Ascending aorta (tissue), 2 donors: ENCODE measurements around the gene FBXL13. TPM values are rescaled to one million over a fixed set of nuclear protein-coding genes. Genes with fewer than 3 reads are reported as not detected.

Experiments used
- DNase-seq, 2 donors: peaks; one replicate each; pipeline ENCODE4 v3.0.0-alpha.2; 2019; ENCODE audit warnings: low spot score in 2 of 2
- H3K27ac ChIP-seq, 2 donors: fragments of 200-600 bp; sonication (generic); one replicate each; pipeline ENCODE4 v1.5.1; 2016 to 2017; ENCODE audit warnings: mild to moderate bottlenecking in 1 of 2
- H3K27me3 ChIP-seq: fragments of 200-600 bp; sonication (generic); one replicate; pipeline ENCODE4 v1.5.1; 2017
- H3K36me3 ChIP-seq, 2 donors: fragments of 200-600 bp; sonication (generic); one replicate each; pipeline ENCODE4 v1.5.1; 2016
- H3K4me1 ChIP-seq, 2 donors: fragments of 200-600 bp; sonication (generic); one replicate each; pipeline ENCODE4 v1.5.1; 2016 to 2017; ENCODE audit warnings: mild to moderate bottlenecking in 1 of 2
- H3K4me3 ChIP-seq, 2 donors: fragments of 200-600 bp; sonication (generic); one replicate each; pipeline ENCODE4 v1.5.1; 2016 to 2017; ENCODE audit warnings: mild to moderate bottlenecking in 1 of 2
- H3K9me3 ChIP-seq, 2 donors: fragments of 200-600 bp; sonication (generic); one replicate each; pipeline ENCODE4 v1.5.1; 2016
- intact Hi-C: fragments of 100-400 bp; cut with DNase I; formaldehyde crosslinking; loops from one replicate; pipeline ENCODE4 v1.15.1; 2023
- total RNA-seq: library from RNA; depleted of rRNA; stranded (reverse); fragments of >200 nt; gene quantifications from one replicate; pipeline ENCODE4 v1.1.0, GENCODE V29; 2016
- TF ChIP-seq, protein P1 (sequence below), 3 experiments: fragments of 200-600 bp in 2 of 3; fragments of 450-650 bp in 1 of 3; sonication (generic) in 2 of 3; IDR thresholded peaks; one replicate each; pipeline ENCODE4 v1.5.1; 2016 to 2019; ENCODE audit warnings: antibody characterized with exemption in 3 of 3, mild to moderate bottlenecking in 1 of 3, moderate library complexity in 1 of 3

The FBXL13 gene
- total RNA-seq, 1 donor from 2014 or later = 0.75 TPM

DNA sequence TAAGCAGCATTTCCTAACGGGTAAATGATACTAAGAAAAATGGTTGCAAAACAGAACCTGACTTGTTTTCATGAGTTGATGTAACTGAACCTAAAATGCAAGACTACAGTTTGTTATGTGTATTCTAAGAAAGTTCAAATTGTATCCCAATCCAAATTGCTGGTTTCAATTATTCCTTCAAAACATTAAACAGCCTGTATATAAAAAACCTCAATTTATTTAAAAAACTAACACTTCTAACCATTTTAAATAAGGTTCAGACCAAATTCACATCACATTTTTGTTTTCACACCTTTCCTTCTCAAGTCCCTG lies 80.9 kb downstream of the FBXL13 start:
- no peak for DNase-seq
- Histone ChIP-seq H3K27me3 (no peaks in the 10 kb centered on the region), H3K4me1 (peaks cover 14 to 41% of the 10 kb centered on the region in 2 donors), H3K27ac (peak overlapping the region; percentile 81 to 92), H3K36me3 (no peaks in the 10 kb centered on the region), H3K9me3 (no peaks in the 10 kb centered on the region), H3K4me3 (no peak overlapping the region)
- TF ChIP-seq, protein P1, sequence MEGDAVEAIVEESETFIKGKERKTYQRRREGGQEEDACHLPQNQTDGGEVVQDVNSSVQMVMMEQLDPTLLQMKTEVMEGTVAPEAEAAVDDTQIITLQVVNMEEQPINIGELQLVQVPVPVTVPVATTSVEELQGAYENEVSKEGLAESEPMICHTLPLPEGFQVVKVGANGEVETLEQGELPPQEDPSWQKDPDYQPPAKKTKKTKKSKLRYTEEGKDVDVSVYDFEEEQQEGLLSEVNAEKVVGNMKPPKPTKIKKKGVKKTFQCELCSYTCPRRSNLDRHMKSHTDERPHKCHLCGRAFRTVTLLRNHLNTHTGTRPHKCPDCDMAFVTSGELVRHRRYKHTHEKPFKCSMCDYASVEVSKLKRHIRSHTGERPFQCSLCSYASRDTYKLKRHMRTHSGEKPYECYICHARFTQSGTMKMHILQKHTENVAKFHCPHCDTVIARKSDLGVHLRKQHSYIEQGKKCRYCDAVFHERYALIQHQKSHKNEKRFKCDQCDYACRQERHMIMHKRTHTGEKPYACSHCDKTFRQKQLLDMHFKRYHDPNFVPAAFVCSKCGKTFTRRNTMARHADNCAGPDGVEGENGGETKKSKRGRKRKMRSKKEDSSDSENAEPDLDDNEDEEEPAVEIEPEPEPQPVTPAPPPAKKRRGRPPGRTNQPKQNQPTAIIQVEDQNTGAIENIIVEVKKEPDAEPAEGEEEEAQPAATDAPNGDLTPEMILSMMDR (IDR thresholded peaks at IDR 0.05) = no peak
- intact Hi-C loops = loop anchor here (2.0 to 5.0 kb wide), 2 partner anchors 59 to 121 kb away; no protein-coding TSS in a partner anchor

DNA sequence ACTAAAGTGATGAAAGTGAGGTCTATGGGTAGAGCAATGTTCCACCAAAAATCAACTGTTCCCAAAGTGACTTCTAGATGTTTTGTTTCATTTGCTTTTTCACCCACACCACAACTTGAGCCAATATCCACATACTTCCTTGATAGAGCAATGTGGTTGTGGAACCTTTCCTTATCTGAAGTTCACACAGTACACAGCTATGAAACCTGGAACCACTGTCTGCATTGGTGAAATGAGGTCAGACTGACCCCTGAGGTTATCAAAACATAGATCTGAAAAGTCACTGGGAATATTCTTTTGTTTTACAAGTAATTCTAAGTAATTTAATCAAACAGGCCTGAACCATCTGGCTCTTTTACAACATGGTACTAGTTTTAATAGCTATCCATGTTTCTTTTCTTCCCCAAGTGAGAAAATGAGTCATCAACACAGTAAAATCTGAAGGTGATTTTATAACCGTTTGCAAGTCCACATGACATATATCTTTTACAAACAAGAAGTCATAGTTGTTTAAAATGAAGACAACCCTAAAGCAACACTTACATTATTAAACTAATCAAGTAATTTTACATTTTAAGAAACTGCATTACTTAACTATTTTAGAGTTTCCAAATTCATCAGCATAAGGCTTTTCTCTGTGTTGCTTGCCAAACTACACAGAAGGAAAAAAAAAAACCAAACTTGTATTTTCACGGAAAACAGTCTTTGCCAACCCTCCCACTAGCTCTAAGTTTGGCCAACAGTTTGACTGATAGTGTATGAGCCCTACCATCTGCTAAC lies 81.5 kb downstream of the FBXL13 start:
- Histone ChIP-seq H3K36me3 (no peaks in the 10 kb centered on the region), H3K9me3 (no peaks in the 10 kb centered on the region), H3K27me3 (no peaks in the 10 kb centered on the region), H3K4me1 (peaks cover 14 to 41% of the 10 kb centered on the region in 2 donors), H3K27ac (peak overlapping the region; percentile 81 to 92), H3K4me3 (peak overlapping the region in 1 of 2 donors; percentile 30)
- DNase-seq = no peak
- TF ChIP-seq, protein P1 (IDR thresholded peaks at IDR 0.05) = no peak
- intact Hi-C loops = loop anchor here (2.0 to 5.0 kb wide), 2 partner anchors 58 to 121 kb away; no protein-coding TSS in a partner anchor

DNA sequence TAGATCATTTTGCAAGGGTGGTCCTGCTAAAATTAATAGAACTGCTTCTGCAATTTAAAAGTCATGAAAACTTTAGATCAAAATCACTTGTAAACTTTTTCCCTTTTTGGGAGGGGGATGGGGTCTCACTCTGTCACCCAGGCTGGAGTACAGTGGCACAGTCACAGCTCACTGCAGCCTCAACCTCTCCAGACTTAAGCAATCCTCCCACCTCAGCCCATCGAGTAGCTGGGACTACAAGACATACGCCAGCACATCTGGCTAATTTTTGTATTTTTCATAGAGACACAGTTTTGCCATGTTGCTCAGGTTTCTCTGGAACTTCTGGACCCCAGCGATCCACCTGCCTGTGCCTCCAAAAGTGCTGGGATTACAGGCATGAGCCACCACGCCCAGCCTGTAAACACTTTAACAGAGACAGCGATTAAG lies 82.1 kb downstream of the FBXL13 start:
- TF ChIP-seq, protein P1 (IDR thresholded peaks at IDR 0.05) = no peak
- intact Hi-C loops = loop anchor here (2.0 to 5.0 kb wide), 2 partner anchors 58 to 120 kb away; no protein-coding TSS in a partner anchor

DNA sequence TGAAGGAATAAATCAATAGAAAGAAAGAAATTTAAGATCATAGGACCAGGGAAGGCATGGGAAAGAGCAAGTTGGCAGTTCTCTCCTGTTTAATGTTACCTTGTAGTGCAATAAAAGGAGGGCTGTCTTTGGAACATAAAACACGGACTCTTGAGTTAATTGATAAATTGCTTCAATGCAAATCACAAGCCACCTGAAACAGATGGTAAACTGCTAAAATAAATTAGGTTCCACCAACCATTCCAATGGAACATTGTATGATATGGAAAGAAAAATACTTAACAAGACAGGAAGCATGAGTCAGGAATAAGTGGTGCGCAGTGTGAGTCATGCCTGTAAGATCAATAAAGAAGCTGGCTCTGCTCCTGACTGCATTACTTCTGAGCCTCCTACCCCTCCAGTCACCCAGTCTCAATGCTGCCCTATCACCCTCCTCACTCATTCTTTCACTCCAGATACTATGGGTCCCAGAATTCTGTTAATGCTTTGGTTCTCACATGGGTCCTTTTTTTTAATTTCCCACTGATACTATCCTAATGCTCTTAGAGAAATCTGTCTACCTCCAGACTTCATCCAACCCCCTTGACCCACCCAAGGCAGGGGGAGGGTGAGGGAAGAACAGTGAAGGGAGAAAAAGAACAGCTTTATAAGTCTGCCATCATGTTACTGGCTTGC lies 82.9 kb downstream of the FBXL13 start:
- H3K4me1 ChIP-seq = peaks cover 14 to 41% of the 10 kb centered on the region in 2 donors
- intact Hi-C loops = loop anchor here (2.0 to 5.0 kb wide), 5 partner anchors 57 to 119 kb away; partner anchors contain the start of genes ARMC10 and FBXL13
- DNase-seq = peak in 1 of 2 donors; percentile 84
- H3K27ac ChIP-seq = peak overlapping the region; percentile 81 to 92
- H3K27me3 ChIP-seq = no peaks in the 10 kb centered on the region
- TF ChIP-seq, protein P1 (IDR thresholded peaks at IDR 0.05) = no peak
- no peaks in the 10 kb centered on the region for H3K9me3 ChIP-seq
- no peaks in the 10 kb centered on the region for H3K36me3 ChIP-seq
- H3K4me3 ChIP-seq = no peak overlapping the region

More for the DNA sequence above, 82.1 kb downstream of the FBXL13 start:
- Histone ChIP-seq H3K4me3 (peak overlapping the region in 1 of 2 donors; percentile 30), H3K36me3 (no peaks in the 10 kb centered on the region), H3K4me1 (peaks cover 14 to 41% of the 10 kb centered on the region in 2 donors), H3K9me3 (no peaks in the 10 kb centered on the region), H3K27ac (peak overlapping the region; percentile 81 to 92), H3K27me3 (no peaks in the 10 kb centered on the region)
- no peak for DNase-seq

DNA sequence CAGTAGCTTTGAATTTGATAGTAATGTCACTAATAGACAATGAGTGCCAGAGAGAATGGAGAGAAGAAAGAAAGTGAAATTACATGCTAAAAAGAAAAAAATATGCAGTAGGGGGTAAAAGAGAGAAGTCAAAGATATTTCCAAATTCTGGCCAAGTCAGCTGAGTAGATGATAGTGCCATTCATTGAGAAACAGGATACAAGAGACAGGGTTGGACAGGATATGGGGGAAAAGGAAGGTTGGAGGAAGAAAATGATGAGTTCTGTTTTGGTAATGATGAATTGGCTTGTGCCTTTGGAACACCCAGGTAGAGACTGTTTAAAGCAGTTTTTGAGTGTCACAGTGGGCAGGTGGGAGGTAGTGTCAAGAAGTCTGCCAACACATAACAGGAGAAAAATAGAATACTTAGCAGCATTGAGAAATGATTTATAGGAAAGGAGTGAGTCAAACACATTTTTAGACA lies 83.5 kb downstream of the FBXL13 start:
- Histone ChIP-seq H3K27ac (peak overlapping the region; percentile 81 to 92), H3K36me3 (no peaks in the 10 kb centered on the region), H3K27me3 (no peaks in the 10 kb centered on the region), H3K4me3 (no peak overlapping the region), H3K4me1 (peaks cover 14 to 44% of the 10 kb centered on the region in 2 donors), H3K9me3 (no peaks in the 10 kb centered on the region)
- TF ChIP-seq, protein P1 (IDR thresholded peaks at IDR 0.05) = no peak
- intact Hi-C loops = loop anchor here (2.0 to 5.0 kb wide), 4 partner anchors 74 to 119 kb away; partner anchors contain the start of genes ARMC10 and FBXL13
- DNase-seq = no peak
